ENCODE data around the gene S100A11. TPM values are rescaled to one million over a fixed set of nuclear protein-coding genes. Genes with fewer than 3 reads are reported as not detected.

Gene S100A11
- total RNA-seq, 1 experiment from 2014 or later, result 443 TPM

DNA sequence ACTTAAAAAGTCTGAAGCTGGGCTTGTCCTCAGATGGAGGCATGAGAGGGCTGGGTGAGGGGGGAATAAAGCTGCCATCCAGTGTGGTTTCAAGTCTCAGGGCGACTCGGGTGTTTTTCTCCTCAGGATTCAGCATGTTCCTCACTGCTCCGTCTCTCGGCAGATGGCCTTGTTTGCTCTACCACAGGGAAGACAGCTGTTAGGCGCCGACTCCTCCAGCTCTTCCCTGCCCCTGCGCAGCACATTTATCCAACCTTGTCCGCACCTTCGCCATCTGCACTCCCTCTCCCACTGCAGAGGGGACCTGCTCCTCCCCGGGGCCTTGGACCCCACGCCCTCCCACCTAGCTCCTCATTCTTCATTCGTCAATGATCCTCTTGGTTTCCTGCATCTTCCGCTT lies 16.6 kb upstream of the S100A11 start:
- Histone ChIP-seq H3K9me2 (replicated peaks; ENCODE audit: low read length) (no peaks in the 10 kb centered on the region), H3K4me2 (ENCODE audit: low read length) (no peak overlapping the region), H4K20me1 (ENCODE audit: low read length) (no peaks in the 10 kb centered on the region), H3K27ac (ENCODE audit: low read length) (no peak overlapping the region), H3K4me3 (ENCODE audit: low read length) (no peak overlapping the region), H3F3A (ENCODE audit: low read length, unreplicated experiment) (peaks cover 5% of the 10 kb centered on the region), H3K9ac (ENCODE audit: low read length) (no peak overlapping the region), H2AFZ (ENCODE audit: low read length) (no peak overlapping the region), H3K4me1 (ENCODE audit: insufficient read depth, low read length) (peaks cover 34% of the 10 kb centered on the region), H3K79me2 (ENCODE audit: low read length) (no peaks in the 10 kb centered on the region), H3K27me3 (ENCODE audit: low read length) (peaks cover 49% of the 10 kb centered on the region), H3K36me3 (ENCODE audit: low read depth, low read length) (no peaks in the 10 kb centered on the region), H3K9me3 (ENCODE audit: low read length) (no peaks in the 10 kb centered on the region)
- ChIA-PET POLR2A (ENCODE audit: unreplicated experiment) (no interaction called here), CTCF (interaction anchor here (1.4 kb wide), 1 partner anchor 132 kb away, joined by 8 read pairs; no protein-coding TSS in a partner anchor)
- ATAC-seq (no peak), DNase-seq (no peak)
- no peak for TF ChIP-seq EZH2phosphoT487 (IDR thresholded peaks at IDR 0.05; ENCODE audit: borderline replicate concordance, low read length)
- TF ChIP-seq, protein P1, sequence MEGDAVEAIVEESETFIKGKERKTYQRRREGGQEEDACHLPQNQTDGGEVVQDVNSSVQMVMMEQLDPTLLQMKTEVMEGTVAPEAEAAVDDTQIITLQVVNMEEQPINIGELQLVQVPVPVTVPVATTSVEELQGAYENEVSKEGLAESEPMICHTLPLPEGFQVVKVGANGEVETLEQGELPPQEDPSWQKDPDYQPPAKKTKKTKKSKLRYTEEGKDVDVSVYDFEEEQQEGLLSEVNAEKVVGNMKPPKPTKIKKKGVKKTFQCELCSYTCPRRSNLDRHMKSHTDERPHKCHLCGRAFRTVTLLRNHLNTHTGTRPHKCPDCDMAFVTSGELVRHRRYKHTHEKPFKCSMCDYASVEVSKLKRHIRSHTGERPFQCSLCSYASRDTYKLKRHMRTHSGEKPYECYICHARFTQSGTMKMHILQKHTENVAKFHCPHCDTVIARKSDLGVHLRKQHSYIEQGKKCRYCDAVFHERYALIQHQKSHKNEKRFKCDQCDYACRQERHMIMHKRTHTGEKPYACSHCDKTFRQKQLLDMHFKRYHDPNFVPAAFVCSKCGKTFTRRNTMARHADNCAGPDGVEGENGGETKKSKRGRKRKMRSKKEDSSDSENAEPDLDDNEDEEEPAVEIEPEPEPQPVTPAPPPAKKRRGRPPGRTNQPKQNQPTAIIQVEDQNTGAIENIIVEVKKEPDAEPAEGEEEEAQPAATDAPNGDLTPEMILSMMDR (conservative IDR thresholded peaks at IDR 0.05; ENCODE audit: low read depth, low read length), result no peak
- no peak for TF ChIP-seq EZH2 (IDR thresholded peaks at IDR 0.05; ENCODE audit: low read length, unreplicated experiment)
- intact Hi-C loops (cut with micrococcal nuclease), result loop anchor here (2.0 to 5.0 kb wide), 4 partner anchors 55 to 389 kb away; no protein-coding TSS in a partner anchor
- no TSS peak for BruUV-seq (replicated peaks)

DNA sequence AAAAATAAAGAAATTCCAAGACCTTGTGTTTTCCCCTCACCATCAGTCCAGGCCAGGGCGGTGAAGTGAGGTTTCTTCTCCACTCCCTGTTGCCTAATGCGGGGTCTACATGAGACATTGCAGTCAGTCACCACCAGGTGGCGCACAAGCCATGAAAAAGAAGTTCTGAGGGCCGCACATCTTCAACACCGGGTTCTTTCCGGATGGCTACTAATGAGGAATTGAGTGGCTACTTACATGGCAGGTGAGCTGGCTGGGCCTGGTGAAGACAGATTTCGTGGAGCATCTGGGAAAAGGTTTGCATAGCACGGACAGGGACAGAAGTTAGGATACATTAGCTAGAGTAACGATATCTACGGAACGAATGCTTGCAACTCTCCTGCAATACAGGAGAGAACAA lies 15.8 kb upstream of the S100A11 start:
- no peak overlapping the region for H3K4me2 ChIP-seq (ENCODE audit: low read length)
- H3K4me1 ChIP-seq (ENCODE audit: insufficient read depth, low read length), result peaks cover 39% of the 10 kb centered on the region
- peak; percentile 95 for DNase-seq
- peak; percentile 9 for ATAC-seq
- no peaks in the 10 kb centered on the region for H3K9me2 ChIP-seq (replicated peaks; ENCODE audit: low read length)
- BruUV-seq (replicated peaks), result no TSS peak
- ChIA-PET CTCF (interaction anchor here (1.4 kb wide), 1 partner anchor 133 kb away, joined by 8 read pairs; no protein-coding TSS in a partner anchor), POLR2A (ENCODE audit: unreplicated experiment) (interaction anchor here (0.6 kb wide), 1 partner anchor 17 kb away, joined by 7 read pairs; no protein-coding TSS in a partner anchor)
- no peaks in the 10 kb centered on the region for H3K36me3 ChIP-seq (ENCODE audit: low read depth, low read length)
- H3K4me3 ChIP-seq (ENCODE audit: low read length), result no peak overlapping the region
- no peak overlapping the region for H3K27ac ChIP-seq (ENCODE audit: low read length)
- no peaks in the 10 kb centered on the region for H3K9me3 ChIP-seq (ENCODE audit: low read length)
- no peak for TF ChIP-seq EZH2phosphoT487 (IDR thresholded peaks at IDR 0.05; ENCODE audit: borderline replicate concordance, low read length)
- TF ChIP-seq, protein P1 (conservative IDR thresholded peaks at IDR 0.05; ENCODE audit: low read depth, low read length), result peak; percentile 99
- TF ChIP-seq EZH2 (IDR thresholded peaks at IDR 0.05; ENCODE audit: low read length, unreplicated experiment), result no peak
- no peak overlapping the region for H2AFZ ChIP-seq (ENCODE audit: low read length)
- H3K79me2 ChIP-seq (ENCODE audit: low read length), result no peaks in the 10 kb centered on the region
- H4K20me1 ChIP-seq (ENCODE audit: low read length), result no peaks in the 10 kb centered on the region
- H3K9ac ChIP-seq (ENCODE audit: low read length), result no peak overlapping the region
- peaks cover 42% of the 10 kb centered on the region for H3K27me3 ChIP-seq (ENCODE audit: low read length)
- peaks cover 8% of the 10 kb centered on the region for H3F3A ChIP-seq (ENCODE audit: low read length, unreplicated experiment)
- intact Hi-C loops (cut with micrococcal nuclease), result loop anchor here (1.0 to 5.0 kb wide), 7 partner anchors 56 to 406 kb away; no protein-coding TSS in a partner anchor
